Esophagus squamous epithelium (tissue), 5 donors: ENCODE measurements around the gene LGALS1. TPM values are rescaled to one million over a fixed set of nuclear protein-coding genes. Genes with fewer than 3 reads are reported as not detected.
"Not testable (repeated sequence)": the region's sequence is repeated elsewhere in the genome, so short reads cannot be mapped to it uniquely, and the experiment has no call there.

ENCODE experiments used
- DNase-seq: peaks from one replicate; lab custom pipeline; 2025; lab: John Stamatoyannopoulos, UW
- H3K27ac ChIP-seq, 4 donors: fragments of 200-600 bp; sonication (generic); one replicate each; pipeline ENCODE4 v1.5.1; 2016 to 2019; ENCODE audit warnings: mild to moderate bottlenecking in 1 of 4
- H3K27me3 ChIP-seq, 4 donors: fragments of 200-600 bp; sonication (generic); 1 replicate in 3 of 4; 2 replicates in 1 of 4; pipeline versions ENCODE4 v1.5.1 to v1.6.0; 2017 to 2021; ENCODE audit warnings: antibody characterized with exemption in 1 of 4
- H3K36me3 ChIP-seq, 3 donors: fragments of 200-600 bp; sonication (generic); one replicate each; pipeline ENCODE4 v1.5.1; 2016 to 2019
- H3K4me1 ChIP-seq, 3 donors: fragments of 200-600 bp; sonication (generic); one replicate each; pipeline ENCODE4 v1.5.1; 2017 to 2019
- H3K4me3 ChIP-seq, 4 donors: fragments of 200-600 bp; sonication (generic); 1 replicate in 3 of 4; 2 replicates in 1 of 4; pipeline ENCODE4 v1.5.1; 2016 to 2019; ENCODE audit warnings: mild to moderate bottlenecking in 2 of 4, moderate library complexity in 1 of 4
- H3K9me3 ChIP-seq, 3 donors: fragments of 200-600 bp; sonication (generic); one replicate each; pipeline ENCODE4 v1.5.1; 2016 to 2019
- POLR2A ChIP-seq, 4 donors: fragments of 450-650 bp; IDR thresholded peaks; one replicate each; pipeline ENCODE4 v1.6.1; 2017; ENCODE audit warnings: antibody characterized with exemption in 4 of 4, mild to moderate bottlenecking in 4 of 4, moderate library complexity in 3 of 4
- WGBS, 2 donors: methylation state at CpG; one replicate each; pipeline ENCODE4 v1.1.5; 2018; 5-methylcytosine and 5-hydroxymethylcytosine counted together
- intact Hi-C: fragments of 100-400 bp; cut with DNase I; formaldehyde crosslinking; loops from one replicate; pipeline ENCODE4 v1.15.0; 2022
- total RNA-seq, 4 donors: library from RNA; depleted of rRNA; stranded (reverse); fragments of >200 nt; gene quantifications; one replicate each; pipeline ENCODE4 v1.1.0, GENCODE V29; 2016
- TF ChIP-seq, protein P1 (sequence below), 6 experiments: fragments of 450-650 bp in 4 of 6; fragments of 200-600 bp in 2 of 6; sonication (generic) in 2 of 6; IDR thresholded peaks; one replicate each; pipeline ENCODE4 v1.5.1; 2016 to 2019; ENCODE audit warnings: antibody characterized with exemption in 6 of 6, mild to moderate bottlenecking in 4 of 6, moderate library complexity in 4 of 6
- donor health status: DM: yes; HTN: yes; CAD: no.

Gene LGALS1
- total RNA-seq, 4 donors from 2014 or later: 25.4 to 261 (median 92.3) TPM

DNA sequence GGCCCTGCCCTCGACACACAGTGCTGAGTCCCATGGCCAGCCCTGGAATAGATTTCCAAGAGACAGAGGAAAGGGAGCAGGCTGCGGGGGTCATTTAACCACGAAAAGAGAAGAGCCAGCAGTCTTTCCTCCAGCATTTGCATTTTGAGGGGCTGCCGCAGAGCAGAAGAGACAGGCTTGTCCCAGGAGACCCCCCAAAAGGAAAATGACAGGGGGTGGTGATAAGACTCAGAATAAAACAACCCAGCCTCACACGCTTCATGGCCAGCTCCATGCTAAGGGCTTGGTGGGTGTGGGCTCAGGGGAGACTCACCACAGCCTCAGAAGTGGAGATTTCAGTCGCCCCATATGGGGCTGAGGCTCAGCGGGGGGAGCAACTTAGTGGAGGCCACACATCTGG lies 38.3 kb downstream of the LGALS1 start:
- Histone ChIP-seq H3K4me3 (no peak overlapping the region), H3K27me3 (no peaks in the 10 kb centered on the region), H3K27ac (no peak overlapping the region), H3K9me3 (no peaks in the 10 kb centered on the region), H3K4me1 (peaks cover 0 to 19% (median 0%) of the 10 kb centered on the region in 3 donors), H3K36me3 (peaks cover 0 to 4% (median 0%) of the 10 kb centered on the region in 3 donors)
- intact Hi-C loops: no loop called here
- DNase-seq: no peak
- 89 to 93% methylated on average over 7 of the region's 7 CpGs for WGBS, 2 donors
- TF ChIP-seq, protein P1, sequence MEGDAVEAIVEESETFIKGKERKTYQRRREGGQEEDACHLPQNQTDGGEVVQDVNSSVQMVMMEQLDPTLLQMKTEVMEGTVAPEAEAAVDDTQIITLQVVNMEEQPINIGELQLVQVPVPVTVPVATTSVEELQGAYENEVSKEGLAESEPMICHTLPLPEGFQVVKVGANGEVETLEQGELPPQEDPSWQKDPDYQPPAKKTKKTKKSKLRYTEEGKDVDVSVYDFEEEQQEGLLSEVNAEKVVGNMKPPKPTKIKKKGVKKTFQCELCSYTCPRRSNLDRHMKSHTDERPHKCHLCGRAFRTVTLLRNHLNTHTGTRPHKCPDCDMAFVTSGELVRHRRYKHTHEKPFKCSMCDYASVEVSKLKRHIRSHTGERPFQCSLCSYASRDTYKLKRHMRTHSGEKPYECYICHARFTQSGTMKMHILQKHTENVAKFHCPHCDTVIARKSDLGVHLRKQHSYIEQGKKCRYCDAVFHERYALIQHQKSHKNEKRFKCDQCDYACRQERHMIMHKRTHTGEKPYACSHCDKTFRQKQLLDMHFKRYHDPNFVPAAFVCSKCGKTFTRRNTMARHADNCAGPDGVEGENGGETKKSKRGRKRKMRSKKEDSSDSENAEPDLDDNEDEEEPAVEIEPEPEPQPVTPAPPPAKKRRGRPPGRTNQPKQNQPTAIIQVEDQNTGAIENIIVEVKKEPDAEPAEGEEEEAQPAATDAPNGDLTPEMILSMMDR (IDR thresholded peaks at IDR 0.05): no peak
- no peak for TF ChIP-seq POLR2A (IDR thresholded peaks at IDR 0.05)

DNA sequence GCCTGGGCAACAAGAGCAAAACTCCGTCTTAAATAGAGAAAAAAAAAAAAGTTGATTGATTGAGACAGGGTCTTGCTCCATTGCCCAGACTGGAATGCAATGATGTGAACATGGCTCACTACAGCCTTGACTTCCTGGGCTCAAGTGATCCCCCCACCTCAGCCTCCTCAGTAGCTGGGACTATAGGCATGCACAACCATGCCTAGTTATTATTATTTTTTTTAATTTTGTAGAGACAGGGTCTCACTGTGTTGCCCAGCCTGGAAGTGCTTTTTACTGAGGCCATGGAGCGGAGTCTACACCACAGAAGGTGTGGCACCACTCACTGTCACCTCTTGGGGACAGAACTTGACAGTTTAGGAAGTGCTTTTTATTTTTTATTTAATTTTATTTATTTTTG lies 39.2 kb downstream of the LGALS1 start:
- 83 to 89% methylated on average over 2 of the region's 2 CpGs for WGBS, 2 donors
- no peak for DNase-seq
- Histone ChIP-seq H3K36me3 (peaks cover 0 to 4% (median 0%) of the 10 kb centered on the region in 3 donors), H3K4me1 (peaks cover 0 to 16% (median 0%) of the 10 kb centered on the region in 3 donors), H3K4me3 (no peak overlapping the region), H3K9me3 (no peaks in the 10 kb centered on the region), H3K27me3 (no peaks in the 10 kb centered on the region), H3K27ac (no peak overlapping the region)
- TF ChIP-seq, protein P1 (IDR thresholded peaks at IDR 0.05): no peak
- no peak for TF ChIP-seq POLR2A (IDR thresholded peaks at IDR 0.05)
- intact Hi-C loops: no loop called here

- WGBS, 2 donors: 93% methylated on average over 4 to 5 of the region's 7 CpGs
- intact Hi-C loops: no loop called here
- Histone ChIP-seq H3K4me1 (peaks cover 0 to 9% (median 0%) of the 10 kb centered on the region in 3 donors), H3K4me3 (no peak overlapping the region), H3K27me3 (no peaks in the 10 kb centered on the region), H3K9me3 (no peaks in the 10 kb centered on the region), H3K27ac (no peak overlapping the region), H3K36me3 (peaks cover 0 to 4% (median 0%) of the 10 kb centered on the region in 3 donors)
- no peak for DNase-seq
- TF ChIP-seq POLR2A (IDR thresholded peaks at IDR 0.05): no peak
- TF ChIP-seq, protein P1 (IDR thresholded peaks at IDR 0.05): no peak
Observed at GRCh38 chr22:37715760-37716159, 40.3 kb downstream of the LGALS1 start.

GRCh38 chr22:37716708-37717107 lies 41.3 kb downstream of the LGALS1 start:
- no peaks in the 10 kb centered on the region for H3K27me3 ChIP-seq
- DNase-seq: no peak
- WGBS, 2 donors: 65 to 71% methylated on average over 9 of the region's 9 CpGs
- peaks cover 0 to 7% (median 0%) of the 10 kb centered on the region in 3 donors for H3K4me1 ChIP-seq
- H3K4me3 ChIP-seq: no peak overlapping the region
- H3K27ac ChIP-seq: no peak overlapping the region
- peaks cover 0 to 4% (median 0%) of the 10 kb centered on the region in 3 donors for H3K36me3 ChIP-seq
- intact Hi-C loops: no loop called here
- no peaks in the 10 kb centered on the region for H3K9me3 ChIP-seq
- no peak for TF ChIP-seq POLR2A (IDR thresholded peaks at IDR 0.05)
- TF ChIP-seq, protein P1 (IDR thresholded peaks at IDR 0.05): no peak

DNA sequence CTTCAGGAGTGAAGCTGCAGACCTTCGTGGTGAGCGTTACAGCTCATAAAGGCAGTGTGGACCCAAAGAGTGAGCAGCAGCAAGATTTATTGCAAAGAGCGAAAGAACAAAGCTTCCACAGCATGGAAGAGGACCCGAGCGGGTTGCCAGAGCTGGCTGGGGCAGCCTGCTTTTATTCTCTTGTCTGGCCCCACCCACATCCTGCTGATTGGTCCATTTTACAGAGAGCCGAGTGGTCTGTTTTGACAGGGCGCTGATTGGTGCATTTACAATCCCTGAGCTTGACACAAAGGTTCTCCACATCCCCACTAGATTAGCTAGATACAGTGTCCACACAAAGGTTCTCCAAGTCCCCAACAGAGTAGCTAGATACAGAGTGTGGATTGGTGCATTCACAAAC lies 41.8 kb downstream of the LGALS1 start:
- WGBS, 2 donors: 88 to 92% methylated on average over 6 of the region's 7 CpGs
- H3K36me3 ChIP-seq, H3K27me3 ChIP-seq, H3K27ac ChIP-seq, H3K9me3 ChIP-seq, DNase-seq, H3K4me3 ChIP-seq, H3K4me1 ChIP-seq, intact Hi-C loops: not testable (repeated sequence)

DNA sequence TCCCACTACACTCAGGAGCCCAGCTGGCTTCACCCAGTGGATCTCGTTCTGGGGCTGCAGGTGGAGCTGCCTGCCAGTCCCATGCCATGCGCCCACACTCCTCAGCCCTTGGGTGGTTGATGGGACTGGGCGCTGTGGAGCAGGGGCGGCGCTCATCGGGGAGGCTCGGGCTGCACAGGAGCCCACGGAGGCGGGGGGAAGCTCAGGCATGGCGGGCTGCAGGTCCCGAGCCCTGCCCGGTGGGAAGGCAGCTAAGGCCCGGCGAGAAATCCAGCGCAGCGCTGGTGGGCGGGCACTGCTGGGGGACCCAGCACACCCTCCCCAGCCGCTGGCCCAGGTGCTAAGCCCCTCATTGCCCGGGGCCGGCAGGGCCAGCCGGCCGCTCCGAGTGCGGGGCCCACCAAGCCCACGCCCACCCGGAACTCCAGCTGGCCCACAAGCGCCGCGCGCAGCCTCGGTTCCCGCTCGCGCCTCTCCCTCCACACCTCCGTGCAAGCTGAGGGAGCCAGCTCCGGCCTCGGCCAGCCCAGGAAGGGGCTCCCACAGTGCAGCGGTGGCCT lies 42.4 kb downstream of the LGALS1 start:
- H3K4me3 ChIP-seq, H3K27me3 ChIP-seq, H3K9me3 ChIP-seq, H3K36me3 ChIP-seq, H3K4me1 ChIP-seq, intact Hi-C loops, DNase-seq, H3K27ac ChIP-seq: not testable (repeated sequence)
- WGBS, 2 donors: 90 to 100% methylated on average over 2 to 3 of the region's 38 CpGs
